PC-3 (cell line): Measurements from ENCODE around the gene TBC1D24.

ENCODE experiments used
- EZH2 ChIP-seq: fragments of 300-600 bp; sonication (generic); IDR thresholded peaks from one replicate; pipeline ENCODE4 v1.6.1; 2017; ENCODE audit warnings: antibody characterized with exemption, mild to moderate bottlenecking, low read length; ENCODE audit not compliant: unreplicated experiment
- EZH2phosphoT487 ChIP-seq: fragments of 300-600 bp; sonication (generic); IDR thresholded peaks from 2 replicates; pipeline ENCODE4 v1.6.1; 2018; ENCODE audit warnings: mild to moderate bottlenecking, antibody characterized with exemption, low read length, borderline replicate concordance

GRCh38 chr16:2438121-2438520 is 36.8 kb upstream of the TBC1D24 start:
- TF ChIP-seq EZH2 (no peak), EZH2phosphoT487 (no peak)
